Naive B cell (primary cell): Measurements from ENCODE around the gene KICS2. TPM values are rescaled to one million over a fixed set of nuclear protein-coding genes. Genes with fewer than 3 reads are reported as not detected.

Experiments used
- ATAC-seq, 2 donors: fragments of 150-1000 bp; cut with Tn5 transposase; 2 replicates each; pipeline ENCODE4 v1.10.0; 2021; ENCODE audit warnings: low read depth in 2 of 2, mild to moderate bottlenecking in 2 of 2, moderate library complexity in 2 of 2
- DNase-seq: peaks from one replicate; pipeline ENCODE4 v3.0.0; 2022
- H3K27ac Mint-ChIP-seq, 6 donors: one replicate each; pipeline ENCODE4 v1.8.0; 2020 to 2022; ENCODE audit warnings: mild to moderate bottlenecking in 6 of 6, mixed read lengths in 6 of 6, moderate library complexity in 5 of 6, inconsistent platforms in 2 of 6
- H3K27me3 Mint-ChIP-seq, 3 donors: one replicate each; pipeline ENCODE4 v1.8.0; 2021 to 2022; ENCODE audit warnings: mixed read lengths in 3 of 3, mild to moderate bottlenecking in 1 of 3
- H3K36me3 Mint-ChIP-seq, 2 donors: one replicate each; pipeline ENCODE4 v1.8.0; 2020 to 2022; ENCODE audit warnings: mixed read lengths in 2 of 2, inconsistent platforms in 1 of 2, mild to moderate bottlenecking in 1 of 2
- H3K4me1 Mint-ChIP-seq, 3 donors: one replicate each; pipeline ENCODE4 v1.8.0; 2020 to 2022; ENCODE audit warnings: mixed read lengths in 3 of 3, inconsistent platforms in 1 of 3, mild to moderate bottlenecking in 1 of 3, moderate library complexity in 1 of 3
- H3K4me3 Mint-ChIP-seq, 8 donors: one replicate each; pipeline ENCODE4 v1.8.0; 2020 to 2022; ENCODE audit warnings: mild to moderate bottlenecking in 8 of 8, mixed read lengths in 8 of 8, moderate library complexity in 8 of 8, inconsistent platforms in 2 of 8
- H3K9me3 Mint-ChIP-seq, 7 donors: one replicate each; pipeline ENCODE4 v1.8.0; 2020 to 2022; ENCODE audit warnings: mixed read lengths in 7 of 7, mild to moderate bottlenecking in 5 of 7, inconsistent platforms in 2 of 7, moderate library complexity in 1 of 7
- polyA plus RNA-seq, 6 donors: library from polyadenylated mRNA; unstranded; fragments of 300-500 nt; fragmentation: Illumina TruSeq; gene quantifications; one replicate each; pipeline ENCODE4 v1.2.3, GENCODE V29; 2021; ENCODE audit warnings: low read depth in 6 of 6

Gene KICS2
- polyA plus RNA-seq, 6 donors from 2014 or later = 15.0 to 22.9 (median 17.8) TPM

GRCh38 chr12:64180951-64181350, 41.1 kb downstream of the KICS2 start:
- no peak for DNase-seq
- Mint-ChIP-seq H3K36me3 (peaks cover 6 to 10% of the 10 kb centered on the region in 2 donors), H3K4me3 (no peak overlapping the region), H3K9me3 (peaks cover 0 to 5% (median 0%) of the 10 kb centered on the region in 7 donors), H3K27ac (no peak overlapping the region), H3K27me3 (no peaks in the 10 kb centered on the region), H3K4me1 (peaks cover 0 to 4% (median 0%) of the 10 kb centered on the region in 3 donors)
- ATAC-seq = no peak

DNA sequence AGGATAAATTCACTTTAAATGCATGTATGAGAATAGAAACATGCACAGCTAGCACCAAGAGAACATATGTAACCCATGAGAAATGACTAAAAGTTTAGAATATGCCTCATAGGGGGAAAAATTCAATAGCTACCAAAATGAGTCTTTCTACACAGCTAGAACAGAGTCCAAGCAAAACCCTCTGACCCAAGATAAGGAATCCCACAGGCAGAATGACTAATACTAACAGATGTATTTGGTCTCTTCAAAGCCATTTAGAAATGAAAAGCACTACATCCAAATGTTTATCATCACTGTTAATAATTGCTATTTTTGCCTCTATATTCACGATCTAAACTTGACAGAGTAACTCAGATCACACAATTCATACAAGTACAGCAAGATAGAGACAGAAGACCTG, 44.0 kb downstream of the KICS2 start:
- DNase-seq = no peak
- Mint-ChIP-seq H3K4me3 (no peak overlapping the region), H3K4me1 (peaks cover 0 to 4% (median 0%) of the 10 kb centered on the region in 3 donors), H3K9me3 (peaks cover 0 to 5% (median 0%) of the 10 kb centered on the region in 7 donors), H3K27me3 (no peaks in the 10 kb centered on the region), H3K27ac (no peak overlapping the region), H3K36me3 (peaks cover 6 to 8% of the 10 kb centered on the region in 2 donors)
- ATAC-seq = no peak

DNA sequence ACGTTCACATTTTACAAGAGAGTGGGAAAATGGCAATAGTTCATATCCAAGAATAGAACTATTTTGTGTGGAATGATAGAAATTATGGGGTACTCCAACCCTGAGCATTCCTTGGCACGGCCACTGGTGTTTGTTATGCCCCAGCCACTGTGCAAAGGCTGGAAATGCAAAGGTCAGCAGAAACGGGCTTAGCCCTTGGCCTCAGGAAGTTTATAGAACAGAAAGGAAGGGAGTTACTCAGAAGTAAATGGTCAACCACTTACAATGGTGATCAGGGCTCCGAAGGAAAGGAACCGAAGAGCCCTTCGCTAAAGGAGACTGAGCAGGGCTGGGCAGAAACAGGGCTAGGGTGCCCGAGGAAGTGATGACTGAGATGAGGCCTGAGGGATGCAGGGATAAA, 45.1 kb downstream of the KICS2 start:
- no peak overlapping the region for H3K27ac Mint-ChIP-seq
- ATAC-seq = no peak
- no peaks in the 10 kb centered on the region for H3K27me3 Mint-ChIP-seq
- H3K9me3 Mint-ChIP-seq = no peaks in the 10 kb centered on the region
- no peak overlapping the region for H3K4me3 Mint-ChIP-seq
- H3K36me3 Mint-ChIP-seq = no peaks in the 10 kb centered on the region
- no peak for DNase-seq
- peaks cover 0 to 4% (median 0%) of the 10 kb centered on the region in 3 donors for H3K4me1 Mint-ChIP-seq

- H3K4me1 Mint-ChIP-seq = peaks cover 0 to 4% (median 0%) of the 10 kb centered on the region in 3 donors
- DNase-seq (no peak), ATAC-seq (no peak)
- H3K9me3 Mint-ChIP-seq = no peaks in the 10 kb centered on the region
- H3K27me3 Mint-ChIP-seq = no peaks in the 10 kb centered on the region
- no peak overlapping the region for H3K27ac Mint-ChIP-seq
- H3K36me3 Mint-ChIP-seq = no peaks in the 10 kb centered on the region
- H3K4me3 Mint-ChIP-seq = no peak overlapping the region
Observed at GRCh38 chr12:64175254-64175945, 46.7 kb downstream of the KICS2 start.

- H3K27ac Mint-ChIP-seq = no peak overlapping the region
Observed at GRCh38 chr12:64173456-64173855, 48.6 kb downstream of the KICS2 start.

More at GRCh38 chr12:64173456-64173855, 48.6 kb downstream of the KICS2 start:
- ATAC-seq (no peak), DNase-seq (no peak)
- Mint-ChIP-seq H3K36me3 (no peaks in the 10 kb centered on the region), H3K27me3 (no peaks in the 10 kb centered on the region), H3K4me3 (peak overlapping the region in 1 of 8 donors; percentile 77), H3K9me3 (no peaks in the 10 kb centered on the region), H3K4me1 (no peaks in the 10 kb centered on the region)

Other genes starting within 250 kb of the KICS2 start
- gene C12orf56, start 168.5 kb upstream of the KICS2 start, polyA plus RNA-seq = not detected
- gene XPOT, start 182.1 kb upstream of the KICS2 start, polyA plus RNA-seq = 10 to 100 TPM; 15.9 to 27.9 (median 22.4) TPM
- gene TBK1, start 229.8 kb upstream of the KICS2 start, polyA plus RNA-seq = 10 to 100 TPM; 16.0 to 24.5 (median 18.9) TPM